Activated CD4-positive, alpha-beta memory T cell treated with anti-CD3 and anti-CD28 coated beads, Interleukin-2, amount 10 ng/mL, durations not matched to agents 7 days and 5 days (primary cell): ENCODE results near the gene FARP2. TPM values are rescaled to one million over a fixed set of nuclear protein-coding genes. Genes with fewer than 3 reads are reported as not detected.
"Not testable (repeated sequence)": the region's sequence is repeated elsewhere in the genome, so short reads cannot be mapped to it uniquely, and the experiment has no call there.

Experiments used
- CTCF ChIA-PET: fragments of 350-600 bp; sonication (Branson Sonifier 250); formaldehyde crosslinking; loops from one replicate; lab custom pipeline; 2021; ENCODE audit warnings: antibody characterized with exemption, inconsistent platforms; lab: Charles Lee
- POLR2A ChIA-PET: fragments of 350-600 bp; sonication (Branson Sonifier 250); formaldehyde crosslinking; loops from one replicate; lab custom pipeline; 2021; ENCODE audit warnings: antibody characterized with exemption; lab: Charles Lee
- DNase-seq: peaks from one replicate; pipeline ENCODE4 v3.0.0-alpha.2; 2020
- H3K27ac Mint-ChIP-seq: one replicate; pipeline ENCODE4 v1.8.0; 2021; ENCODE audit warnings: mild to moderate bottlenecking, mixed read lengths
- H3K27me3 Mint-ChIP-seq: one replicate; pipeline ENCODE4 v1.8.0; 2021; ENCODE audit warnings: mixed read lengths
- H3K36me3 Mint-ChIP-seq: one replicate; pipeline ENCODE4 v1.8.0; 2021; ENCODE audit warnings: low read depth, mixed read lengths
- H3K4me1 Mint-ChIP-seq: one replicate; pipeline ENCODE4 v1.8.0; 2021; ENCODE audit warnings: mixed read lengths
- H3K4me3 Mint-ChIP-seq: one replicate; pipeline ENCODE4 v1.8.0; 2021; ENCODE audit warnings: mild to moderate bottlenecking, mixed read lengths
- H3K9me3 Mint-ChIP-seq: one replicate; pipeline ENCODE4 v1.8.0; 2021; ENCODE audit warnings: mixed read lengths
- total RNA-seq, 2 experiments: library from RNA; stranded (reverse); gene quantifications; one replicate each; pipeline ENCODE4 v1.2.3, GENCODE V29; 2021

Gene FARP2
- total RNA-seq, 2 experiments from 2014 or later: 14.1 to 15.0 TPM

- ChIA-PET POLR2A (interaction anchor here (0.7 kb wide), 1 partner anchor 134 kb away, joined by 3 read pairs; no protein-coding TSS in a partner anchor), CTCF (interaction anchor here (1.8 kb wide), 1 partner anchor 17 kb away, joined by 5 read pairs; no protein-coding TSS in a partner anchor)
- H3K27me3 Mint-ChIP-seq: no peaks in the 10 kb centered on the region
- no peak overlapping the region for H3K4me3 Mint-ChIP-seq
- no peak for DNase-seq
- H3K9me3 Mint-ChIP-seq: no peaks in the 10 kb centered on the region
- H3K27ac Mint-ChIP-seq: no peak overlapping the region
- peaks cover 18% of the 10 kb centered on the region for H3K36me3 Mint-ChIP-seq
- peaks cover 4% of the 10 kb centered on the region for H3K4me1 Mint-ChIP-seq
Measured at GRCh38 chr2:241375300-241375699, 19.2 kb downstream of the FARP2 start.

- no peak for DNase-seq
- H3K36me3 Mint-ChIP-seq: peaks cover 20% of the 10 kb centered on the region
- H3K27ac Mint-ChIP-seq: no peak overlapping the region
- ChIA-PET CTCF (interaction anchor here (0.7 kb wide), 1 partner anchor 13 kb away, joined by 3 read pairs; no protein-coding TSS in a partner anchor), POLR2A (no interaction called here)
- H3K9me3 Mint-ChIP-seq: no peaks in the 10 kb centered on the region
- peaks cover 4% of the 10 kb centered on the region for H3K4me1 Mint-ChIP-seq
- H3K27me3 Mint-ChIP-seq: no peaks in the 10 kb centered on the region
- H3K4me3 Mint-ChIP-seq: no peak overlapping the region
Measured at GRCh38 chr2:241376808-241377207, 20.7 kb downstream of the FARP2 start.

- H3K9me3 Mint-ChIP-seq: no peaks in the 10 kb centered on the region
- no peaks in the 10 kb centered on the region for H3K27me3 Mint-ChIP-seq
- H3K4me3 Mint-ChIP-seq: no peak overlapping the region
- H3K27ac Mint-ChIP-seq: no peak overlapping the region
- peaks cover 21% of the 10 kb centered on the region for H3K36me3 Mint-ChIP-seq
- DNase-seq: no peak
- POLR2A ChIA-PET: interaction anchor here (1.2 kb wide), 1 partner anchor 63 kb away, joined by 3 read pairs; the partner anchor contains the start of gene SEPTIN2
- CTCF ChIA-PET: no interaction called here
- H3K4me1 Mint-ChIP-seq: peaks cover 10% of the 10 kb centered on the region
Measured at GRCh38 chr2:241378816-241379215, 22.7 kb downstream of the FARP2 start.

GRCh38 chr2:241379481-241380480 lies 23.7 kb downstream of the FARP2 start:
- Mint-ChIP-seq H3K27me3 (no peaks in the 10 kb centered on the region), H3K4me3 (no peak overlapping the region), H3K36me3 (peaks cover 18% of the 10 kb centered on the region), H3K9me3 (no peaks in the 10 kb centered on the region), H3K27ac (no peak overlapping the region), H3K4me1 (peaks cover 10% of the 10 kb centered on the region)
- CTCF ChIA-PET: no interaction called here
- no peak for DNase-seq
- POLR2A ChIA-PET: no interaction called here

GRCh38 chr2:241381872-241382271 lies 25.8 kb downstream of the FARP2 start:
- no peak overlapping the region for H3K27ac Mint-ChIP-seq
- POLR2A ChIA-PET: no interaction called here
- CTCF ChIA-PET: no interaction called here

GRCh38 chr2:241385450-241385849 lies 29.4 kb downstream of the FARP2 start:
- H3K36me3 Mint-ChIP-seq, H3K27ac Mint-ChIP-seq, H3K4me3 Mint-ChIP-seq, H3K4me1 Mint-ChIP-seq, H3K9me3 Mint-ChIP-seq, H3K27me3 Mint-ChIP-seq, CTCF ChIA-PET, POLR2A ChIA-PET, DNase-seq: not testable (repeated sequence)

More at GRCh38 chr2:241381872-241382271, 25.8 kb downstream of the FARP2 start:
- Mint-ChIP-seq H3K4me3 (no peak overlapping the region), H3K27me3 (no peaks in the 10 kb centered on the region), H3K9me3 (no peaks in the 10 kb centered on the region), H3K4me1 (peaks cover 8% of the 10 kb centered on the region), H3K36me3 (peaks cover 5% of the 10 kb centered on the region)
- no peak for DNase-seq

GRCh38 chr2:241386519-241386918 lies 30.4 kb downstream of the FARP2 start:
- no peak for DNase-seq
- ChIA-PET POLR2A (no interaction called here), CTCF (no interaction called here)
- Mint-ChIP-seq H3K4me3 (no peak overlapping the region), H3K36me3 (peaks cover 3% of the 10 kb centered on the region), H3K27ac (no peak overlapping the region), H3K4me1 (peaks cover 13% of the 10 kb centered on the region), H3K27me3 (no peaks in the 10 kb centered on the region), H3K9me3 (no peaks in the 10 kb centered on the region)

- no peak for DNase-seq
- CTCF ChIA-PET: no interaction called here
- no peaks in the 10 kb centered on the region for H3K9me3 Mint-ChIP-seq
- H3K27ac Mint-ChIP-seq: no peak overlapping the region
- H3K36me3 Mint-ChIP-seq: peaks cover 2% of the 10 kb centered on the region
- POLR2A ChIA-PET: no interaction called here
- no peaks in the 10 kb centered on the region for H3K27me3 Mint-ChIP-seq
- peaks cover 15% of the 10 kb centered on the region for H3K4me1 Mint-ChIP-seq
- no peak overlapping the region for H3K4me3 Mint-ChIP-seq
Measured at GRCh38 chr2:241389697-241390096, 33.6 kb downstream of the FARP2 start.

- peaks cover 2% of the 10 kb centered on the region for H3K36me3 Mint-ChIP-seq
- DNase-seq: no peak
- H3K9me3 Mint-ChIP-seq: no peaks in the 10 kb centered on the region
- H3K27me3 Mint-ChIP-seq: no peaks in the 10 kb centered on the region
- H3K27ac Mint-ChIP-seq: no peak overlapping the region
- POLR2A ChIA-PET: no interaction called here
- CTCF ChIA-PET: no interaction called here
- H3K4me3 Mint-ChIP-seq: no peak overlapping the region
- peaks cover 16% of the 10 kb centered on the region for H3K4me1 Mint-ChIP-seq
Measured at GRCh38 chr2:241390301-241391206, 34.5 kb downstream of the FARP2 start.

GRCh38 chr2:241391892-241392665 lies 36.0 kb downstream of the FARP2 start:
- ChIA-PET CTCF (interaction anchor here (0.5 to 1.5 kb wide), 3 partner anchors 17 to 313 kb away, joined by 3 to 5 read pairs (median 5); no protein-coding TSS in a partner anchor), POLR2A (no interaction called here)
- no peak overlapping the region for H3K27ac Mint-ChIP-seq
- no peaks in the 10 kb centered on the region for H3K27me3 Mint-ChIP-seq
- no peak for DNase-seq
- no peaks in the 10 kb centered on the region for H3K9me3 Mint-ChIP-seq
- peaks cover 16% of the 10 kb centered on the region for H3K4me1 Mint-ChIP-seq
- no peak overlapping the region for H3K4me3 Mint-ChIP-seq
- peaks cover 2% of the 10 kb centered on the region for H3K36me3 Mint-ChIP-seq

GRCh38 chr2:241392753-241393152 lies 36.7 kb downstream of the FARP2 start:
- H3K9me3 Mint-ChIP-seq, H3K36me3 Mint-ChIP-seq, POLR2A ChIA-PET, H3K27ac Mint-ChIP-seq, H3K4me3 Mint-ChIP-seq, H3K27me3 Mint-ChIP-seq, DNase-seq: not testable (repeated sequence)
- CTCF ChIA-PET: interaction anchor here (0.5 to 1.5 kb wide), 3 partner anchors 17 to 314 kb away, joined by 3 to 5 read pairs (median 5); no protein-coding TSS in a partner anchor
- H3K4me1 Mint-ChIP-seq: peaks cover 16% of the 10 kb centered on the region
